A673 (cell line): ENCODE results near the gene NBEA.

ENCODE experiments used
- CTCF ChIP-seq: fragments of 300-800, 200-600 bp; sonication (generic); conservative IDR thresholded peaks from 2 replicates; pipeline ENCODE4 v1.5.1; 2017; ENCODE audit warnings: low read depth, mild to moderate bottlenecking, antibody characterized with exemption, low read length, moderate library complexity, mixed read lengths
- EZH2 ChIP-seq: fragments of 200-600 bp; sonication (generic); IDR thresholded peaks from 2 replicates; pipeline ENCODE4 v1.6.1; 2017; ENCODE audit warnings: borderline replicate concordance, low read depth, mild to moderate bottlenecking, mixed read lengths, antibody characterized with exemption, low read length; ENCODE audit not compliant: poor library complexity, severe bottlenecking

GRCh38 chr13:35531526-35531925, 589.5 kb downstream of the NBEA start:
- TF ChIP-seq CTCF (no peak), EZH2 (no peak)
